Neural cell (in vitro differentiated cells): Measurements from ENCODE around the gene YDJC. TPM values are rescaled to one million over a fixed set of nuclear protein-coding genes. Genes with fewer than 3 reads are reported as not detected.

Experiments
- H2AFZ ChIP-seq: fragments of 200-600, 300-800 bp; sonication (generic), shearing (Covaris generic); 2 replicates; pipeline ENCODE4 v1.6.0; 2014; ENCODE audit warnings: low read depth, mild to moderate bottlenecking, antibody characterized with exemption, low read length, moderate library complexity
- H3F3A ChIP-seq: fragments of 200-600 bp; shearing (Covaris generic); 2 replicates; pipeline ENCODE4 v1.6.1; 2016; ENCODE audit warnings: mild to moderate bottlenecking, moderate library complexity, mixed read lengths, antibody characterized with exemption, low read length; ENCODE audit not compliant: insufficient read depth, poor library complexity, severe bottlenecking
- H3K27ac ChIP-seq: fragments of 200-600, 300-800 bp; sonication (generic), shearing (Covaris generic); 2 replicates; pipeline ENCODE4 v1.5.1; 2014; ENCODE audit warnings: mild to moderate bottlenecking, low read length, moderate library complexity
- H3K27me3 ChIP-seq: fragments of 300-800, 200-600 bp; sonication (generic), shearing (Covaris generic); 2 replicates; pipeline ENCODE4 v1.6.0; 2014; ENCODE audit warnings: mild to moderate bottlenecking, low read depth, low read length, moderate library complexity; ENCODE audit not compliant: insufficient read depth
- H3K36me3 ChIP-seq: fragments of 300-800, 200-600 bp; sonication (generic), shearing (Covaris generic); 2 replicates; pipeline ENCODE4 v1.5.1; 2014; ENCODE audit warnings: mild to moderate bottlenecking, antibody characterized with exemption, low read length, moderate library complexity; ENCODE audit not compliant: insufficient read depth
- H3K4me2 ChIP-seq: fragments of 300-800, 200-600 bp; sonication (generic), shearing (Covaris generic); 2 replicates; pipeline ENCODE4 v1.6.0; 2014; ENCODE audit warnings: mild to moderate bottlenecking, low read length
- H3K4me3 ChIP-seq: fragments of 300-800, 200-600 bp; sonication (generic), shearing (Covaris generic); 2 replicates; pipeline ENCODE4 v1.5.1; 2014; ENCODE audit warnings: mild to moderate bottlenecking, low read length, moderate library complexity
- H3K79me2 ChIP-seq: fragments of 200-600 bp; shearing (Covaris generic); replicated peaks from 2 replicates; pipeline ENCODE4 v1.6.0; 2014; ENCODE audit warnings: mild to moderate bottlenecking, low read length, moderate library complexity; ENCODE audit not compliant: insufficient read depth
- H3K9ac ChIP-seq: fragments of 300-800, 200-600 bp; sonication (generic), shearing (Covaris generic); 2 replicates; pipeline ENCODE4 v1.6.1; 2016; ENCODE audit warnings: mild to moderate bottlenecking, low read length, mixed read lengths
- H3K9me2 ChIP-seq: fragments of 200-600 bp; shearing (Covaris generic); 2 replicates; pipeline ENCODE4 v1.6.1; 2016; ENCODE audit warnings: mild to moderate bottlenecking, low read length, mixed read lengths; ENCODE audit not compliant: insufficient read depth
- H3K9me3 ChIP-seq: fragments of 200-600, 300-800 bp; sonication (generic), shearing (Covaris generic); 2 replicates; pipeline ENCODE4 v1.6.1; 2016; ENCODE audit warnings: mild to moderate bottlenecking, mixed run types, low read length, moderate library complexity, mixed read lengths
- H4K20me1 ChIP-seq: fragments of 200-600 bp; shearing (Covaris generic); 2 replicates; pipeline ENCODE4 v1.6.1; 2016; ENCODE audit warnings: mild to moderate bottlenecking, mixed run types; ENCODE audit not compliant: insufficient read depth
- CTCF ChIP-seq: fragments of 450-650 bp; IDR thresholded peaks from 2 replicates; pipeline ENCODE4 v1.5.1; 2014; ENCODE audit warnings: antibody characterized with exemption, mild to moderate bottlenecking, moderate library complexity; ENCODE audit not compliant: poor library complexity, severe bottlenecking
- EP300 ChIP-seq: fragments of 450-650 bp; conservative IDR thresholded peaks from 2 replicates; pipeline ENCODE4 v1.6.1; 2014; ENCODE audit warnings: antibody characterized with exemption, mild to moderate bottlenecking, moderate library complexity; ENCODE audit not compliant: poor library complexity, severe bottlenecking
- EZH2 ChIP-seq: fragments of 200-600, 300-800 bp; shearing (Covaris generic), sonication (generic); IDR thresholded peaks from 2 replicates; pipeline ENCODE4 v1.6.1; 2014; ENCODE audit warnings: antibody characterized with exemption, low read length, borderline replicate concordance, mild to moderate bottlenecking; ENCODE audit not compliant: insufficient read depth, poor library complexity, severe bottlenecking
- MXI1 ChIP-seq: fragments of 450-650 bp; conservative IDR thresholded peaks from 2 replicates; pipeline ENCODE4 v1.6.1; 2014; ENCODE audit warnings: antibody characterized with exemption, mild to moderate bottlenecking; ENCODE audit not compliant: poor library complexity, severe bottlenecking
- POLR2AphosphoS5 ChIP-seq: IDR thresholded peaks from 2 replicates; pipeline ENCODE4 v1.6.1; 2012
- RAD21 ChIP-seq: fragments of 450-650 bp; conservative IDR thresholded peaks from 2 replicates; pipeline ENCODE4 v1.6.1; 2014; ENCODE audit warnings: antibody characterized with exemption, mild to moderate bottlenecking, moderate library complexity
- REST ChIP-seq: IDR thresholded peaks from 2 replicates; pipeline ENCODE4 v1.6.1; 2012; ENCODE audit warnings: borderline replicate concordance
- SMC3 ChIP-seq: fragments of 450-650 bp; conservative IDR thresholded peaks from 2 replicates; pipeline ENCODE4 v1.6.1; 2014; ENCODE audit warnings: antibody characterized with exemption, mild to moderate bottlenecking, moderate library complexity; ENCODE audit not compliant: poor library complexity
- TAF1 ChIP-seq: IDR thresholded peaks from 2 replicates; pipeline ENCODE4 v1.6.1; 2012; ENCODE audit warnings: low read depth
- polyA plus RNA-seq: library from polyadenylated mRNA; depleted of rRNA; stranded (reverse); fragments of >200 nt; gene quantifications from 2 replicates; pipeline ENCODE4 v1.2.3, GENCODE V29; 2014

YDJC gene
- polyA plus RNA-seq, 1 donor from 2014 or later: 20.0 TPM

DNA sequence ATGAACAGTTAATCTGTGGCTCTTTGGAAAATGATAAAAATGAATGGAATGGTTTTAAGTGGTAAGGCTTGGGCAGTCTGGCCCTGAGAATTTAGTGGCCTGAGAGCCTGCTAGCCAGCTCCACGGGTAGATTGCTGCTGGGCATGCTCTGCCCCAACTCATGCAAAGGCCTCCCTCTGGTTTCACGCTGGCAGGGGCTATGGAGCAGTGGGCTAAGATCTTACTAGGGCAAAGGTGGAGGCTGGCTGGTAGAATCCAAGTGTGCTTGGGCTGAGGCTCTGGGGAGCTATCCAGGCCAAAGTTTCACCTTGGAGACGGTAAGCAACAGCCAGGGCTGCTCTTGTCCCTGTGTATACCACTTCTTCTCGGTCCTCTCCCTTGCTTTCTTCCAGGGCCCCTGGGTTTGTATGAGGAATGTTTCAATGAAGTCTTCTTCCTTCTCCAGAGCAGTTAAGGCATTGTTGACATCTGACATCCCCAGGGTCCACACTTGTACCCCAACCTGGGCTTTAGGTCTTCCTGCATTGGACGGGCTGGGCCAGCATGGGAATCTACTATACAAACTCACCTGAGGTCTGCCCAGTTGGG is 34.9 kb downstream of the YDJC start:
- H3K4me2 ChIP-seq: no peak overlapping the region
- H3K79me2 ChIP-seq: peaks cover 27% of the 10 kb centered on the region
- no peak for TF ChIP-seq REST
- TF ChIP-seq EZH2: no peak
- no peak for TF ChIP-seq POLR2AphosphoS5
- TF ChIP-seq SMC3: no peak
- no peak for TF ChIP-seq CTCF
- TF ChIP-seq TAF1: no peak
- no peak for TF ChIP-seq RAD21
- no peak for TF ChIP-seq MXI1
- TF ChIP-seq EP300: no peak
- no peaks in the 10 kb centered on the region for H3K27me3 ChIP-seq
- H3K27ac ChIP-seq: no peak overlapping the region
- H3K9me2 ChIP-seq: no peaks in the 10 kb centered on the region
- H4K20me1 ChIP-seq: no peaks in the 10 kb centered on the region
- no peak overlapping the region for H3K4me3 ChIP-seq
- H2AFZ ChIP-seq: no peak overlapping the region
- peaks cover 9% of the 10 kb centered on the region for H3K36me3 ChIP-seq
- no peaks in the 10 kb centered on the region for H3F3A ChIP-seq
- H3K9me3 ChIP-seq: no peaks in the 10 kb centered on the region
- no peak overlapping the region for H3K9ac ChIP-seq

- Histone ChIP-seq H2AFZ (no peak overlapping the region), H3K4me3 (no peak overlapping the region), H3F3A (no peaks in the 10 kb centered on the region), H4K20me1 (no peaks in the 10 kb centered on the region), H3K9me2 (no peaks in the 10 kb centered on the region), H3K4me2 (no peak overlapping the region), H3K9ac (no peak overlapping the region), H3K36me3 (peaks cover 9% of the 10 kb centered on the region), H3K27me3 (no peaks in the 10 kb centered on the region), H3K27ac (no peak overlapping the region), H3K9me3 (no peaks in the 10 kb centered on the region), H3K79me2 (peaks cover 32% of the 10 kb centered on the region)
- TF ChIP-seq CTCF: no peak
- no peak for TF ChIP-seq EZH2
- no peak for TF ChIP-seq TAF1
- TF ChIP-seq MXI1: no peak
- no peak for TF ChIP-seq SMC3
- TF ChIP-seq REST: no peak
- no peak for TF ChIP-seq RAD21
- TF ChIP-seq POLR2AphosphoS5: no peak
- no peak for TF ChIP-seq EP300
These were observed 36.2 kb downstream of the YDJC start for GRCh38 chr22:21593406-21594232.
